GM12875 (cell line): ENCODE data around the gene ZC3H10.

ENCODE experiments used
- H3K4me3 ChIP-seq: one replicate; pipeline ENCODE4 v1.5.1; 2011; ENCODE audit warnings: low read depth, low read length, control low read depth
- TF ChIP-seq, protein P1 (sequence below): IDR thresholded peaks from 2 replicates; pipeline ENCODE4 v1.5.1; 2011; ENCODE audit warnings: low read depth, mild to moderate bottlenecking, control low read depth, inconsistent platforms, low read length, moderate library complexity, borderline replicate concordance; ENCODE audit not compliant: insufficient read depth

The ZC3H10 gene

GRCh38 chr12:56163533-56164344, 45.7 kb downstream of the ZC3H10 start:
- TF ChIP-seq, protein P1, sequence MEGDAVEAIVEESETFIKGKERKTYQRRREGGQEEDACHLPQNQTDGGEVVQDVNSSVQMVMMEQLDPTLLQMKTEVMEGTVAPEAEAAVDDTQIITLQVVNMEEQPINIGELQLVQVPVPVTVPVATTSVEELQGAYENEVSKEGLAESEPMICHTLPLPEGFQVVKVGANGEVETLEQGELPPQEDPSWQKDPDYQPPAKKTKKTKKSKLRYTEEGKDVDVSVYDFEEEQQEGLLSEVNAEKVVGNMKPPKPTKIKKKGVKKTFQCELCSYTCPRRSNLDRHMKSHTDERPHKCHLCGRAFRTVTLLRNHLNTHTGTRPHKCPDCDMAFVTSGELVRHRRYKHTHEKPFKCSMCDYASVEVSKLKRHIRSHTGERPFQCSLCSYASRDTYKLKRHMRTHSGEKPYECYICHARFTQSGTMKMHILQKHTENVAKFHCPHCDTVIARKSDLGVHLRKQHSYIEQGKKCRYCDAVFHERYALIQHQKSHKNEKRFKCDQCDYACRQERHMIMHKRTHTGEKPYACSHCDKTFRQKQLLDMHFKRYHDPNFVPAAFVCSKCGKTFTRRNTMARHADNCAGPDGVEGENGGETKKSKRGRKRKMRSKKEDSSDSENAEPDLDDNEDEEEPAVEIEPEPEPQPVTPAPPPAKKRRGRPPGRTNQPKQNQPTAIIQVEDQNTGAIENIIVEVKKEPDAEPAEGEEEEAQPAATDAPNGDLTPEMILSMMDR: no peak
- H3K4me3 ChIP-seq: no peak overlapping the region

DNA sequence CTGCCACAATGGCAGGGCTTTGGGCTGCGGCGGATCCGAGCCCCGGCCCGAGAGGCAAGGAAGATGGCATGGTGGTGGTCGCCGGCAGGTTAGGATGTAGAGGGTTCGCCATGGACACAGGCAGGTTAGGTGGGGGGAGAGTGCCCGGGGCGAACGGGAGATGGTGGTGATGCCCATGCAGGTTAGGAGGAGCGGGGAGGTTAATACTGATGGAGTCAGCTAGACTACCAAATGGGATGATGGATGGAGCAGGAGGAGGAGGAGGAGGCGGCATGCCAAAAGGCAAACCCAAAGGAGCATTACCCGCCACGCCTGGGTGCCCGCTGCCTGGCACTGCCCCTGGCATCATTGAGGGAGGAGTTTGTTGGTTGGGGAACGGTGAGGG, 46.3 kb downstream of the ZC3H10 start:
- no peak overlapping the region for H3K4me3 ChIP-seq
- TF ChIP-seq, protein P1: no peak

DNA sequence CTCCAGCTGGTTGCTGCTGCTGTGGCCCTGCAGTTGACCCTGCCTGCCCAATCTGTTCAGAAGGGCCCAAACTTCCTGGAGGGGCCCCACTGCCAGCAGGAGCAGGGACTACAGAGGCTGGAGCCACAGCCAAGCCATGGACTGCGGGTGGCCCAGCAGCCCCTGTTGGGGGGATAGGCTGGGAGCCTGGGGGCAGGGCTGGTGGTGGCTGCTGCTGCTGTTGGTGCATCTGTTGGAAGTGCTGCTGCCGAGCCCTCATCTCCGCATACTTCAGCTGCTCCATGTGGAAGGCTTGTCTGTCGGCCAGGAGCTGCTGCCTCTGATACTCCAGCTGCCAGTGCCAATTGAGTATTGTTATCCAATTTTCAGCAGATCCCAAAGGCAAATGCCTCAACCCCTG, 47.3 kb downstream of the ZC3H10 start:
- no peak overlapping the region for H3K4me3 ChIP-seq
- TF ChIP-seq, protein P1: no peak

GRCh38 chr12:56169229-56169759, 51.2 kb downstream of the ZC3H10 start:
- TF ChIP-seq, protein P1: no peak
- no peak overlapping the region for H3K4me3 ChIP-seq

DNA sequence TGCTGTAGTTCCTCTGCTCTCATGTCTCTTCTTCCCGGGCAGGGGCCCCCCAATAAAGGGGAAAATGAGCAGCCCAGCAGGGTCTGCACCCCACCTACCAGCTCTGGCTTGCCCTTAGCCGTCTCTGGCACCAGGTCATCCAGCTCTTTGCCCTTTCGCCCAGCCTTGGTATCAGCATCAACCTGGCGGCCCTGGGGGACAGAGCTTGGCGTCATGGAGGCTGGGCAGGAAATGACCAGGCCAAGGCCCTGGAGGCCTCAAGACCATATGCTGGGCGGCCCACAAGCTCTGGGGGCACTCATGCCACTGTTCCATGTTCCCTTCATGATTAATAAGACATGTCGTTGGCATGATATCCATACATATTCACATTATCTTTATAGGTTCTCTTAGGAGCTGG, 54.8 kb downstream of the ZC3H10 start:
- TF ChIP-seq, protein P1: no peak
- no peak overlapping the region for H3K4me3 ChIP-seq
